ENCODE data around the gene SPOCK1.

DNA sequence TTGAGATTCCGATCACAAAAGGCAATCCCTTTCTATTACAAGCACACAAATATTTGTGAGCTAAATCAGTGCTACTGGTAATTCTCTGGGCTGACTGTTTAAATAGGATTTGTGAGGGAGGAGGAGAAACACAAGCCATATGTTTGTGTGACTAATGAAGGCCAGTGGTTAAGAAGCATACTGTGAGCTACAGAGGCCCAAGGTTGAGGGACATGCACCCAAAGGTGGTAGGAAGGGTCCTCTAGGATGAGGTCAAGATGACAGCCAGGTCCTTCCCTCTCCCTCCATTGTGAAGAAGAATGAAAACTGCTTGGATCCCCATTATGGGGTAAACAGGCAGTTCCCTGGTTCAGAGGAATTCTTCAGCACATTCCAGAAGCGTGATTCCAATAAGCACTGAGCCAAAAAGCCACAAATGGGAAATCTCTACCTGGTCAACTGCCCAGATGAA lies 83.9 kb downstream of the SPOCK1 start:
- TF ChIP-seq, protein P1, sequence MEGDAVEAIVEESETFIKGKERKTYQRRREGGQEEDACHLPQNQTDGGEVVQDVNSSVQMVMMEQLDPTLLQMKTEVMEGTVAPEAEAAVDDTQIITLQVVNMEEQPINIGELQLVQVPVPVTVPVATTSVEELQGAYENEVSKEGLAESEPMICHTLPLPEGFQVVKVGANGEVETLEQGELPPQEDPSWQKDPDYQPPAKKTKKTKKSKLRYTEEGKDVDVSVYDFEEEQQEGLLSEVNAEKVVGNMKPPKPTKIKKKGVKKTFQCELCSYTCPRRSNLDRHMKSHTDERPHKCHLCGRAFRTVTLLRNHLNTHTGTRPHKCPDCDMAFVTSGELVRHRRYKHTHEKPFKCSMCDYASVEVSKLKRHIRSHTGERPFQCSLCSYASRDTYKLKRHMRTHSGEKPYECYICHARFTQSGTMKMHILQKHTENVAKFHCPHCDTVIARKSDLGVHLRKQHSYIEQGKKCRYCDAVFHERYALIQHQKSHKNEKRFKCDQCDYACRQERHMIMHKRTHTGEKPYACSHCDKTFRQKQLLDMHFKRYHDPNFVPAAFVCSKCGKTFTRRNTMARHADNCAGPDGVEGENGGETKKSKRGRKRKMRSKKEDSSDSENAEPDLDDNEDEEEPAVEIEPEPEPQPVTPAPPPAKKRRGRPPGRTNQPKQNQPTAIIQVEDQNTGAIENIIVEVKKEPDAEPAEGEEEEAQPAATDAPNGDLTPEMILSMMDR (IDR thresholded peaks at IDR 0.05 in 2 of 3, conservative IDR thresholded peaks at IDR 0.05 in 1 of 3; ENCODE audit: insufficient read depth in 2 of 3, low read depth in 1 of 3, low read length in 3 of 3), result no peak
- TF ChIP-seq, protein P2, sequence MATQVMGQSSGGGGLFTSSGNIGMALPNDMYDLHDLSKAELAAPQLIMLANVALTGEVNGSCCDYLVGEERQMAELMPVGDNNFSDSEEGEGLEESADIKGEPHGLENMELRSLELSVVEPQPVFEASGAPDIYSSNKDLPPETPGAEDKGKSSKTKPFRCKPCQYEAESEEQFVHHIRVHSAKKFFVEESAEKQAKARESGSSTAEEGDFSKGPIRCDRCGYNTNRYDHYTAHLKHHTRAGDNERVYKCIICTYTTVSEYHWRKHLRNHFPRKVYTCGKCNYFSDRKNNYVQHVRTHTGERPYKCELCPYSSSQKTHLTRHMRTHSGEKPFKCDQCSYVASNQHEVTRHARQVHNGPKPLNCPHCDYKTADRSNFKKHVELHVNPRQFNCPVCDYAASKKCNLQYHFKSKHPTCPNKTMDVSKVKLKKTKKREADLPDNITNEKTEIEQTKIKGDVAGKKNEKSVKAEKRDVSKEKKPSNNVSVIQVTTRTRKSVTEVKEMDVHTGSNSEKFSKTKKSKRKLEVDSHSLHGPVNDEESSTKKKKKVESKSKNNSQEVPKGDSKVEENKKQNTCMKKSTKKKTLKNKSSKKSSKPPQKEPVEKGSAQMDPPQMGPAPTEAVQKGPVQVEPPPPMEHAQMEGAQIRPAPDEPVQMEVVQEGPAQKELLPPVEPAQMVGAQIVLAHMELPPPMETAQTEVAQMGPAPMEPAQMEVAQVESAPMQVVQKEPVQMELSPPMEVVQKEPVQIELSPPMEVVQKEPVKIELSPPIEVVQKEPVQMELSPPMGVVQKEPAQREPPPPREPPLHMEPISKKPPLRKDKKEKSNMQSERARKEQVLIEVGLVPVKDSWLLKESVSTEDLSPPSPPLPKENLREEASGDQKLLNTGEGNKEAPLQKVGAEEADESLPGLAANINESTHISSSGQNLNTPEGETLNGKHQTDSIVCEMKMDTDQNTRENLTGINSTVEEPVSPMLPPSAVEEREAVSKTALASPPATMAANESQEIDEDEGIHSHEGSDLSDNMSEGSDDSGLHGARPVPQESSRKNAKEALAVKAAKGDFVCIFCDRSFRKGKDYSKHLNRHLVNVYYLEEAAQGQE (IDR thresholded peaks at IDR 0.05; ENCODE audit: borderline replicate concordance), result no peak
- TF ChIP-seq, protein P2 (CRISPR knock-in tag; IDR thresholded peaks at IDR 0.05; ENCODE audit: low read depth), result no peak
- TF ChIP-seq FOXK2 (conservative IDR thresholded peaks at IDR 0.05 in 1 of 2, IDR thresholded peaks at IDR 0.05 in 1 of 2; ENCODE audit: low read depth in 2 of 2) (no peak), KLF16 (IDR thresholded peaks at IDR 0.05) (no peak), KLF1 (tag; IDR thresholded peaks at IDR 0.05) (no peak), NELFE (IDR thresholded peaks at IDR 0.05; ENCODE audit: insufficient read depth, insufficient read length) (no peak)
- TF ChIP-seq, protein P3, sequence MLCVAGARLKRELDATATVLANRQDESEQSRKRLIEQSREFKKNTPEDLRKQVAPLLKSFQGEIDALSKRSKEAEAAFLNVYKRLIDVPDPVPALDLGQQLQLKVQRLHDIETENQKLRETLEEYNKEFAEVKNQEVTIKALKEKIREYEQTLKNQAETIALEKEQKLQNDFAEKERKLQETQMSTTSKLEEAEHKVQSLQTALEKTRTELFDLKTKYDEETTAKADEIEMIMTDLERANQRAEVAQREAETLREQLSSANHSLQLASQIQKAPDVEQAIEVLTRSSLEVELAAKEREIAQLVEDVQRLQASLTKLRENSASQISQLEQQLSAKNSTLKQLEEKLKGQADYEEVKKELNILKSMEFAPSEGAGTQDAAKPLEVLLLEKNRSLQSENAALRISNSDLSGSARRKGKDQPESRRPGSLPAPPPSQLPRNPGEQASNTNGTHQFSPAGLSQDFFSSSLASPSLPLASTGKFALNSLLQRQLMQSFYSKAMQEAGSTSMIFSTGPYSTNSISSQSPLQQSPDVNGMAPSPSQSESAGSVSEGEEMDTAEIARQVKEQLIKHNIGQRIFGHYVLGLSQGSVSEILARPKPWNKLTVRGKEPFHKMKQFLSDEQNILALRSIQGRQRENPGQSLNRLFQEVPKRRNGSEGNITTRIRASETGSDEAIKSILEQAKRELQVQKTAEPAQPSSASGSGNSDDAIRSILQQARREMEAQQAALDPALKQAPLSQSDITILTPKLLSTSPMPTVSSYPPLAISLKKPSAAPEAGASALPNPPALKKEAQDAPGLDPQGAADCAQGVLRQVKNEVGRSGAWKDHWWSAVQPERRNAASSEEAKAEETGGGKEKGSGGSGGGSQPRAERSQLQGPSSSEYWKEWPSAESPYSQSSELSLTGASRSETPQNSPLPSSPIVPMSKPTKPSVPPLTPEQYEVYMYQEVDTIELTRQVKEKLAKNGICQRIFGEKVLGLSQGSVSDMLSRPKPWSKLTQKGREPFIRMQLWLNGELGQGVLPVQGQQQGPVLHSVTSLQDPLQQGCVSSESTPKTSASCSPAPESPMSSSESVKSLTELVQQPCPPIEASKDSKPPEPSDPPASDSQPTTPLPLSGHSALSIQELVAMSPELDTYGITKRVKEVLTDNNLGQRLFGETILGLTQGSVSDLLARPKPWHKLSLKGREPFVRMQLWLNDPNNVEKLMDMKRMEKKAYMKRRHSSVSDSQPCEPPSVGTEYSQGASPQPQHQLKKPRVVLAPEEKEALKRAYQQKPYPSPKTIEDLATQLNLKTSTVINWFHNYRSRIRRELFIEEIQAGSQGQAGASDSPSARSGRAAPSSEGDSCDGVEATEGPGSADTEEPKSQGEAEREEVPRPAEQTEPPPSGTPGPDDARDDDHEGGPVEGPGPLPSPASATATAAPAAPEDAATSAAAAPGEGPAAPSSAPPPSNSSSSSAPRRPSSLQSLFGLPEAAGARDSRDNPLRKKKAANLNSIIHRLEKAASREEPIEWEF (CRISPR knock-in tag; IDR thresholded peaks at IDR 0.05), result no peak
